ENCODE results near the gene HIP1. TPM values are rescaled to one million over a fixed set of nuclear protein-coding genes. Genes with fewer than 3 reads are reported as not detected.

HIP1 gene
- total and polyA plus RNA-seq, 2 of the 4 experiments (the other 2 are of a cell fraction), result 6.8 to 10.0 TPM

DNA sequence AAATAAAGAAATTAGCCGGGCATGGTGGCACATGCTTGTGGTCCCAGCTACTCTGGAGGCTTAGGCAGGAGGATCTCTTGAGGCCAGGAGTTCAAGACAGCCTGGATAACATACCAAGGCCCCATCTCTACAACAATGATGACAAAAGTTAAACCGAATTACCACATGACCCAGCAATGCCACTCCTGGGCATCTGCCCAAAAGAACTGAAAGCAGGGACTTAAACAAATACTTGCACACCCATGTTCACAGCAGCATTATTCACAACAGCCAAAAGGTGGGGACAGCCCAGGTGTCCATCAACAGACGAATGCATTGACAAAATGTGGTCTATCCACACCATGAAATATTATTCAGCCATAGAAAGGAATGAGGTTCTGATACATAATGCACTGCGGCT lies 83.9 kb downstream of the HIP1 start:
- H2AK9ac ChIP-seq (replicated peaks; ENCODE audit: low read depth, low read length, poor library complexity), result no peak overlapping the region
- no peak overlapping the region for H3K14ac ChIP-seq (replicated peaks; ENCODE audit: low read depth, low read length)
- dilution Hi-C loops (cut with HindIII; ENCODE audit: low sequenced_read_pairs, unreplicated experiment) (no loop called here), in situ Hi-C loops (cut with MboI; ENCODE audit: low sequenced_read_pairs) (no loop called here), intact Hi-C loops (cut with micrococcal nuclease) (no loop called here)
- H3K36me3 ChIP-seq (ENCODE audit: control insufficient read depth, insufficient read depth, low read length), result no peaks in the 10 kb centered on the region
- no peak overlapping the region for H2BK15ac ChIP-seq (ENCODE audit: low read depth, low read length)
- no peak overlapping the region for H3K27ac ChIP-seq (ENCODE audit: insufficient read depth, low read length)
- H3K4ac ChIP-seq (ENCODE audit: low read depth, low read length), result no peak overlapping the region
- no peak overlapping the region for H3K9ac ChIP-seq (ENCODE audit: low read depth, low read length)
- no peak overlapping the region for H3K4me2 ChIP-seq (ENCODE audit: low read depth, low read length)
- no peak overlapping the region for H3K4me3 ChIP-seq (ENCODE audit: insufficient read depth, low read depth, low read length)
- H3K4me1 ChIP-seq (ENCODE audit: control insufficient read depth, insufficient read depth, low read length), result peaks cover 4% of the 10 kb centered on the region
- no peak overlapping the region for H3K56ac ChIP-seq (ENCODE audit: extremely low read depth, insufficient read depth, low read length)
- no peak overlapping the region for H4K5ac ChIP-seq (ENCODE audit: low read depth, low read length)
- POLR2A ChIA-PET (ENCODE audit: unreplicated experiment), result no interaction called here
- CTCF ChIA-PET, result no interaction called here
- H3K27me3 ChIP-seq (ENCODE audit: control insufficient read depth, insufficient read depth, low read length), result no peaks in the 10 kb centered on the region
- H3K79me1 ChIP-seq (ENCODE audit: low read depth in 1 of 2, low read length in 2 of 2), result peaks cover 0 to 10% of the 10 kb centered on the region in 2 experiments; a peak in 3 of 4 replicates
- no peak overlapping the region for H2BK5ac ChIP-seq (ENCODE audit: low read depth, low read length, poor library complexity, severe bottlenecking)
- WGBS, 2 experiments (ENCODE audit: extremely low coverage in 2 of 2, insufficient read length in 1 of 2), result 70% methylated on average over 2 of the region's 4 CpGs; no CpG with 5 or more reads in 1 of the 2 experiments
- no peak overlapping the region for H4K91ac ChIP-seq (ENCODE audit: insufficient read depth, low read depth, low read length)
- H3K9me3 ChIP-seq (ENCODE audit: control insufficient read depth, insufficient read depth, low read length), result no peaks in the 10 kb centered on the region
- no peak overlapping the region for H3K23ac ChIP-seq (ENCODE audit: low read depth, low read length)
- no peak overlapping the region for H2AFZ ChIP-seq (replicated peaks; ENCODE audit: low read length, poor library complexity)
- H2BK120ac ChIP-seq (ENCODE audit: low read depth, low read length), result no peak overlapping the region
- TF ChIP-seq NFE2L2 (IDR thresholded peaks at IDR 0.05; ENCODE audit: low read depth, low read length), result no peak
- TF ChIP-seq MXI1 (IDR thresholded peaks at IDR 0.05; ENCODE audit: borderline replicate concordance, low read depth, low read length), result no peak
- no peak for TF ChIP-seq RAD21 (IDR thresholded peaks at IDR 0.05; ENCODE audit: low read length)
- TF ChIP-seq ELK1 (IDR thresholded peaks at IDR 0.05; ENCODE audit: borderline replicate concordance, low read depth, low read length), result no peak
- no peak for TF ChIP-seq FOS (IDR thresholded peaks at IDR 0.05; ENCODE audit: low read depth, low read length)
- TF ChIP-seq CEBPB (IDR thresholded peaks at IDR 0.05; ENCODE audit: low read depth, low read length), result no peak
- TF ChIP-seq CTCF (conservative IDR thresholded peaks at IDR 0.05; ENCODE audit: low read depth, low read length), result no peak
- no peak for TF ChIP-seq BHLHE40 (IDR thresholded peaks at IDR 0.05; ENCODE audit: low read depth, low read length)
- TF ChIP-seq USF2 (IDR thresholded peaks at IDR 0.05; ENCODE audit: low read depth, low read length), result no peak
- TF ChIP-seq POLR2A (IDR thresholded peaks at IDR 0.05; ENCODE audit: low read depth, low read length), result no peak
- TF ChIP-seq RFX5 (IDR thresholded peaks at IDR 0.05; ENCODE audit: low read depth, low read length), result no peak
- no peak for TF ChIP-seq RCOR1 (IDR thresholded peaks at IDR 0.05; ENCODE audit: insufficient replicate concordance, low read length)
- TF ChIP-seq CHD1 (IDR thresholded peaks at IDR 0.05; ENCODE audit: low read depth, low read length), result no peak
- no peak for TF ChIP-seq SMC3 (IDR thresholded peaks at IDR 0.05; ENCODE audit: low read depth, low read length)
- TF ChIP-seq MAZ (IDR thresholded peaks at IDR 0.05; ENCODE audit: borderline replicate concordance, low read depth, low read length), result no peak
- no peak for TF ChIP-seq MAFK (IDR thresholded peaks at IDR 0.05; ENCODE audit: low read depth, low read length)
- no peaks in the 10 kb centered on the region for H3K9me1 ChIP-seq (ENCODE audit: insufficient read depth, low read length)
- DNase-seq (no peak), ATAC-seq (ENCODE audit: low read depth) (no peak)
- H3K18ac ChIP-seq (ENCODE audit: low read depth, low read length), result no peak overlapping the region
- H2AK5ac ChIP-seq (ENCODE audit: low read depth, low read length), result no peak overlapping the region; the same call in 1 of the 2 replicates
- H4K20me1 ChIP-seq (ENCODE audit: insufficient read depth, low read length), result no peaks in the 10 kb centered on the region; the same call in 1 of the 2 replicates
- no peak overlapping the region for H4K8ac ChIP-seq (ENCODE audit: low read depth in 2 of 2, low read length in 2 of 2)
- no peak overlapping the region for H2BK20ac ChIP-seq (ENCODE audit: low read depth, low read length)
- BruUV-seq (replicated peaks), result no TSS peak
